HG03139 (cell line): ENCODE results near the gene MAGEC3.

Experiments used
- ATAC-seq: cut with Tn5 transposase; IDR thresholded peaks from one replicate; pipeline ENCODE4 v1.9.1; 2021; ENCODE audit not compliant: unreplicated experiment

Gene MAGEC3

DNA sequence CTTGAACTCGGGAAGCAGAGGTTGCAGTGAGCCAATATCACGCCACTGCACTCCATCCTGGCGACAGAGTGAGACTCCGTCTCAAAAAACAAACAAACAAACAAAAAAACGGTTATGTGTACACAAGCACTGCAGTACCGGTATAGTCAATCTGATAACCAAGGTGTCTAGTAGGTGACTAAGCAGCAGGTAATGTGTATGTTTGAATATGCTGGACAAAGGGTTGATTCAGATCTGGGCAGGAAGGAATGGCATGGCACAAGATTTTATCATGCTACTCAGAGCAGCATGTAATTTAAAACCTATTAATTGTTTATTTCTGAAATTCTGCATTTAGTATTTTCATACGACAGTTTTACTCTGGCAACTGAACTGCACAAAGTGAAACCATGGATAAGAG is 107.3 kb downstream of the MAGEC3 start:
- ATAC-seq, result no peak

DNA sequence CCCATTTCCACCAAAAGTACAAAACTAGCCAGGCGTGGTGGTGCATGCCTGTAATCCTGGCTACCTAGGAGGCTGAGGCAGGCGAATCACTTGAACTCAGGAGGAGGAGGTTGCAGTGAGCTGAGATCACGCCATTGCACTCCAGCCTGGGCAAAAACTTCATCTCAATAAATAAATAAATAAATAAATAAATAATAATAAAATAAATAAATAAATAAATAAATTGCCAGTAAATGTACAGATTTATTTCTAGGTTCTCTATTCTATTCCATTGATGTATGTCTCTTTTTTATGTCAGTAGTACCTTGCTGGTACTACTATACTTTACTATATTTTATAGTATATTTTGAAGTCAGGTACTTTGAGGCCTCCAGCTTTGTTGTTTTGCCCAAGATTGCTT is 109.2 kb downstream of the MAGEC3 start:
- no peak for ATAC-seq
